Measurements from ENCODE around the gene FGF8.

The FGF8 gene

GRCh38 chr10:101777619-101778145 lies 1.8 kb upstream of the FGF8 start:
- DNase-seq (ENCODE audit: insufficient read length, low spot score) (no peak), FAIRE-seq (no peak)
- no peak for TF ChIP-seq CTCF (IDR thresholded peaks at IDR 0.05; ENCODE audit: insufficient read depth, missing control alignments)

GRCh38 chr10:101776161-101776817 lies 375 bp upstream of the FGF8 start:
- TF ChIP-seq CTCF (IDR thresholded peaks at IDR 0.05; ENCODE audit: insufficient read depth, missing control alignments), result no peak
- no peak for DNase-seq (ENCODE audit: insufficient read length, low spot score)
- FAIRE-seq, result no peak

- no peak for TF ChIP-seq CTCF (IDR thresholded peaks at IDR 0.05; ENCODE audit: insufficient read depth, missing control alignments)
- DNase-seq (ENCODE audit: insufficient read length, low spot score) (no peak), FAIRE-seq (no peak)
Observed at GRCh38 chr10:101774589-101775272, 1.2 kb downstream of the FGF8 start.

- TF ChIP-seq CTCF (IDR thresholded peaks at IDR 0.05; ENCODE audit: insufficient read depth, missing control alignments), result no peak
- FAIRE-seq (no peak), DNase-seq (ENCODE audit: insufficient read length, low spot score) (no peak)
Observed at GRCh38 chr10:101773923-101774588, 1.9 kb downstream of the FGF8 start.

- no peak for TF ChIP-seq CTCF (IDR thresholded peaks at IDR 0.05; ENCODE audit: insufficient read depth, missing control alignments)
- FAIRE-seq (no peak), DNase-seq (ENCODE audit: insufficient read length, low spot score) (no peak)
Observed at GRCh38 chr10:101772895-101773761, 2.8 kb downstream of the FGF8 start.

- FAIRE-seq (no peak), DNase-seq (ENCODE audit: insufficient read length, low spot score) (no peak)
- TF ChIP-seq CTCF (IDR thresholded peaks at IDR 0.05; ENCODE audit: insufficient read depth, missing control alignments), result no peak
Observed at GRCh38 chr10:101772017-101772894, 3.7 kb downstream of the FGF8 start.

Measured in D721Med (cell line).